Activated CD8-positive, alpha-beta memory T cell treated with anti-CD3 and anti-CD28 coated beads for 1 hour (primary cell): Measurements from ENCODE around the gene TBC1D10A.

Experiments used
- DNase-seq, 2 donors: peaks; one replicate each; pipeline ENCODE4 v3.0.0-alpha.2; 2020; ENCODE audit warnings: low read depth in 1 of 2; ENCODE audit errors: extremely low read depth in 1 of 2

The TBC1D10A gene

DNA sequence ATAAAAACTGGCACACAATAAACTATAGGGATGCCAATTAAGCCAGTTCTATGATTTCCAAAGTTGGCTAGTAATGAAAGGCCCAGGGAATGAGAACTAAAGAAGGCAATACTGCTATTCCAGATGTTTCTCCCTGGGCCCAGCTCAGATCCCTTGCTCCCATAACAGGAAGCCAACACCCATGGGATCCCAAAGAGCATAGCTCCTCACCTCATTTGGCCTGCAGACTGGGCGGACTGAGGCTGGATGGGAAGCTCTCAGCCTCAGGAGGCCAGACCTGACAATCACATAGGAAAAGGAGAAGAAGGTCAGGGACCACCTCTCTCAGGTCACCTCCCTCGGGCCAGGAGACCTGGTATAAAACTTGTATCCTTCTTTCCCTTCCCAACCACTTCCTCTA, 5.3 kb downstream of the TBC1D10A start:
- no peak for DNase-seq

DNA sequence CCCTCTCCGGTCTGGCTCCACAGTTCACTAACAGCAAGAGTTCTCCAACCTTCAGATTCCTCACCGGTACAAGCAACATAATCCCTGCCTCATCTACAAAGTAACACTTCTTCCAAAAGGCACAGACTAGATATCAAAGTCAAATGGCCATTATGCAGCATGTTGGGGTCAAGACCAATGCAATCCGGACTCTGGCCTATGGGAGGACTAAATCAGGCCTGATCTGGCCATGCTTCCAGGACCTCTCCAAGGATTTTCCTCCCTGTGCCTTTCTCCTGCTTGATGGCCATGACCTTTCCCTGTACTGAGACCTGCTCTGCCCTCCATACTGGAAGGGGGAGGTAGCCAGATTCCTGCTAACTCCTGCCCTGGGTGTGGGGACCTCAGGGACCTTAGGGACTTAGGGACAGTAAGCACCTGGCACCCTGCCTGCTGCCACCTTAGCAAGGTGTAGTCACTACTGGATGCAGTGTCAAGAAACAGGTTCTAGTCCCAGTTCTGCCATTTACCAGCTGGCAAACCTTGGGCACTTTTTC, 6.7 kb downstream of the TBC1D10A start:
- DNase-seq = no peak

- DNase-seq = no peak
Observed at GRCh38 chr22:30318799-30319419, 7.8 kb downstream of the TBC1D10A start.

GRCh38 chr22:30317778-30318177, 9.0 kb downstream of the TBC1D10A start:
- DNase-seq = no peak

- DNase-seq = no peak
Observed at GRCh38 chr22:30315962-30316576, 10.7 kb downstream of the TBC1D10A start.

GRCh38 chr22:30314915-30315314, 11.8 kb downstream of the TBC1D10A start:
- peak in 1 of 2 donors; percentile 25 for DNase-seq

DNA sequence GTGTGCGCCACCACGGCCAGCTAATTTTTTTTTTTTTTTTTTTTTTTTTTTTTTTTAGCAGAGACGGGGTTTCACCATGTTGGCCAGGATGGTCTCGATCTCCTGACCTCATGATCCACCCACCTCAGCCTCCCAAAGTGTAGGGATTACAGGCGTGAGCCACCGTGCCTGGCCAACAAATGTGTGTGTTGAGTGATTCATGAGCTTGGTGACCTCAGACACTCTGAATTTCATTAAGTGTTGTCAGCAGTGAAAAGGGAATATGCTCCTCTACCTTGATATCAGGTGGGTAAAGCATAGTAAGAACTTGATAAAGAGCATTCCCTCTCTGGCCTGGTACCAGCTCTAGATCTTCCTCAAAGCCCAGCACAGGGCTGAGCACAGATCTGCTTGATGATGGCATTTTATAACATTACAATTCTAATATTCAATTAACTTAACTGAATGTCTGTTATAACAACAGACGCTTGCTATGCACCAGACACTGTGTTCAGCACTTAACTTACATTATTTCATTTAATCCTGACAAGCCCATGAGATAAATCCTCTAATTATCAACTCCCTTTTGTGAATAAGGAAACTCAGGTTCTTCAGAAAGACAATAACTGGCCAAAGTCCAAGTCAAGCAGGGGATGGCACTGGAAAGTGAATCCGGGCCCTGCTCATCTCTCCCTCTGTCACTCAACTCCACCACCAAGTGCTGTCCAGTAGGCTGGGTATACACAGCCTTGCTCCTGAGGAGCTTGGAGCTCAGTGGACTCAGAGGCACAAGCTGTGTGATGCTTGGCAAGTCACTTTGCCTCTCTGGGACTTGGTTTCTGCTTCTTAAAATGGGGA, 13.0 kb downstream of the TBC1D10A start:
- no peak for DNase-seq

DNA sequence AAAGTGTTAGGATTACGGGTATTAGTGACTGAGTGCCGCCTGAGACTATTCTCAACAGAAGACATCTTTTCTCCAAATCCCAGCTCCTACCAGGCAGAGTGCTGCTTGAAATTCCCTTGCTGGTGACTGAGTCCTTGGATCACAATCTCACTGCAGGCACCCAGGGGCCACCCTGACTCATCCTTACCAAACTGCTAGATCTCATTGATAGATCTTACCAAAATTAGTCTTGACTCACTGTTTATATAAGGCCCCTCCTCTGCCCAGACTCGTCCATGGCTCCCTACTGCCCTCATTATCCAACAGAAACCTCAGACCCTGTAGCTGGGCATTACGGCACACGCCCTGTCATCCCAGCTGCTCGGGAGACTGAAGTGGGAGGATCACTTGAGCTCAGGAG, 14.7 kb downstream of the TBC1D10A start:
- DNase-seq = no peak

DNA sequence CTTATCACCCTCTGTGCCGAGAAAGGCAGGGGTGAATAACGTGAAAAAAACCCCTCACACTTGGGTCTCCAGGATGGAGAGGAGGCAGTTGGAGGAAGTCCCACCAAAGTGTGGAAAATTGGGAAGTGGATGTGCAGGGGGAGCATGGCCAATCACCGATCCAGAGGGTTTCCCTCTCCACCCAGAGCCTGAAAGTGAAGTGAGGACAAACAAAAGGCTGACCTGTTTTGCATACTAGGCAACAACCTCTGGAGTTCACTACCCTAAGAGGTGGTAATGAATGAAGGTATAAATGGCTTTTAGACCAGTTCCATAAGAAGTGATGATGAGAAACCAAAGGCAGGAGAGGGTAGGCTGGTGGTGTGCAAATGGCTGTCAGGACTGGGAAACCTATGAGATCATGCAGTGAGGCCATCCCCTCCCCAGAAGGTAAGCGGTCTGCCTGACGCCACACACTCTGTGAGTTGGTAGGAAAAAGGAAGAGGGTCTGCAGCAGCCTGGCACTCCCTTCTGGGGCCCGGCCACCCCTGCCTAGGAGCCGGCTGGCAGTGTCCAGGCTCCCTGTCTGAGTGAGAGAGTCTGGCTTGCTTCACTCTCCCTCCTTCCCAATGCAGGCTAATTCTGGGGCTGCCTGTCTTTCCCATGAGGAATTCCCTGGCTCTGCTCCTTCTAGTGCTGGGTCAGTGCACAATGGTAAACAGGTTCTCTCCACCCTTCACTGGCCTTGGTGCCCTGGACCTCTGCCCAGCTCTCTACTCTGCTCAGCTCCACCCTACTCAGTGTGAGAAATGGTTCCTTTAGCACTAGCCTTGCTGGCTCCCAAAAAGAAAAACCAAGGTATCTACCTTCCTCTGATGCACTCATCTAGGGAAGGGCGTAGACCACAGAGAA, 15.6 kb downstream of the TBC1D10A start:
- no peak for DNase-seq

DNA sequence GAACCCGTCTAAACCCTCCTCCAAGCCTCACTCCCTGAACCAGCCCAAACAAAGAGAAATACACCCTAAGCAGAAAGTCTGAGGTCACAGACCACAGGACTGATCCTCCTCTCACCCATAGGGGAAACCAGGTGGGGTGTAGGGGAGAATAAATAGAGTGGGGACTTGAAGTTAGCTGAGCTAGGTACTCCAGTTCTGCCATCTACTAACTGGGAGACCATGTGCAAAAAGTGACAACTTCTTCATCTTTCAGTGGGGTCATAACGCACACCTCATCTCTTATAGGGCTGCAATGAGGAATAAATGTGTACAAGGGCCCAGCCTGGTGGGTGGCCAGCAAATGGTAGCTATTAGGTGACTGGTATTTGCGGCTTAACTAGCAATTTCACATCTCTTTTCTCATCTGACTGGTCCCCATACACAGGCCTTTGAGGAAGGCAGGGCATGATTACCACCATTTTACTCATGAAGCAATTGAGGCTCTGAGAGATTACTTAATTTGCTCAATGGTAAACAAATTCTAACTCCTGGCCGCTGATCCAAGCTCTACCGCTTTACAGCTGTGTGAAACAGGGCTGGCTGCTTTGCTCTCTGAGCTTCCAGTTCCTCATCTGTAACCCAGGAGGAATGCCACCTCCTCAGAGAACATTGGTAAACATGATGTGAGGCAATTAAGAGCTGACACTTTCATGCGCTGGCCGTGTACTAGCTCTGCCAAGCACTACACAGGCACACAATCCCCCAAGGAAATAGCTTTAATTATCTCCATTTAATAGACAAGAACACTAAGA, 16.6 kb downstream of the TBC1D10A start:
- no peak for DNase-seq

DNA sequence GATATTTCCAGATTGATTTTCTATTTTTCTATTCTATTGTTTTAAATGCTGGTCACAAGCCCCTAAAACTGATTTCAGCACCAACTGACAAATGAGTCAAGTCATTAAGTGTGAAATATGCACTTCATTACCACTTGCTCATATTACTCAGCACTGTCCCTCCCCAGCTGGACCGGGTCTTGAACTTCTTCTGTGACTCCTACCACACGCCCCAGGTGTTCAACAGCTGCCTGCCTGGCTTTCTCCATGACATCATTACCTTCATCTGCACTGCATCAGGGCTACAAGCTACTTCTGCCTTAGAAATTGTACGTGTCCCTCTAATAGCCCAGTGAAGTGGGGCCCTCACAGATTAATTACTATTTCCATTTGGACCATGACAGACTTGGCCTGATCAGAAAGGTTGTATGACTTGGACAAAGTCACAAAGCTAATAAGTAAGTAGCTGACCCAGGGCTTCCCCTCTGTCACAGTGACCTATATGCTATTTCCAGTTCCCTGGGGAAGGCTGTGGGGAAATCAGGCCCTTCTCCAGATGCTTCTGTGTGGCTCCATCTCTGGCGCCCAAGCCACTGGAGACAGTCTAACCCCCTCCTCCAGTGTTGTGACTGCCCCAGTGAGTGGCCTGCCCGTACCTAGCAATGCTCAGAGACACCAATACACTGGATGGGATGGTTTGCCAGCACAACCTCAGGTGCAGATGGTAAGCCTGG, 18.1 kb downstream of the TBC1D10A start:
- no peak for DNase-seq

- DNase-seq = no peak
Observed at GRCh38 chr22:30308093-30308492, 18.6 kb downstream of the TBC1D10A start.

GRCh38 chr22:30307041-30307574, 19.6 kb downstream of the TBC1D10A start:
- DNase-seq = no peak

GRCh38 chr22:30306627-30307011, 20.1 kb downstream of the TBC1D10A start:
- no peak for DNase-seq

- no peak for DNase-seq
Observed at GRCh38 chr22:30305906-30306626, 20.7 kb downstream of the TBC1D10A start.

GRCh38 chr22:30305519-30305905, 21.2 kb downstream of the TBC1D10A start:
- DNase-seq = peak in 1 of 2 donors; percentile 19

DNA sequence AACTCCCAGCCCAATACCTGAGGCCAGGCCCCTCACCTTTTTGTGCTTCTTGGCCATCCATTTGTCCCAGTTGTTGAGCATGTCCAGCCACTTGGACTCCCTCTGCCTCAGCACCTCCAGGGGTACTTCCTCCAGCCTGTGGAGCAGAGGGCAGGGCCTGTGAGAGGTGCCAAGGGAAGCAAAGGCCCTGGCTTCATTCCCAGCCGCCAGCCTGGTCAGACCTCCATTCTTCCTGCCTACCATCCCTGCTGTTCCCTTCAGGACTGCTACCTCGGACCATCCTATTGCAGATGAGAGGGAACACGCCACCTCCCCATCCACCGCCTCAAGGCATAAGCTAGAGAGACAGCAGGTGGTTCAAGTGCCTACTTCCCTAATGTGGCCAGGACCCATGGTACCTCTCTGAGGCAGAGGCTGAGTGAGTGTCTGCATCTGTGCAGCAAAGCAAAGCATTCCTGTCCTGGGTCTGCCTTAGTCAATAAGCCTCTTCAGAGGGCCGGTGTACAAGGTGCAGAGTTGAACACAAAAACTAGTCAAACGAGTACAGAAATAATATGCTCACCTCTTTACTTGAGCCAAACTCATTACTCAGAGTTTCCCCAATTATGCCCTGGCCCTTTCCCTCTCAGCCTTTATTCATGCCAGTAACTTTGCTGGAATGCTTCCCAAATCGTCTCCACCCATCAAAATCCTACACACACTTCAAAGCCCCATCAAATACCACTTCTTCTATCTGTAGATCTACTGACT, 22.1 kb downstream of the TBC1D10A start:
- no peak for DNase-seq

GRCh38 chr22:30302810-30303138, 24.0 kb downstream of the TBC1D10A start:
- DNase-seq = no peak
